ENCODE results near the gene ARIH2.
A peak's percentile ranks its signal among the peaks of the same experiment; 100 is the strongest.
"Not testable (repeated sequence)": the region's sequence is repeated elsewhere in the genome, so short reads cannot be mapped to it uniquely, and the experiment has no call there.

Gene ARIH2

DNA sequence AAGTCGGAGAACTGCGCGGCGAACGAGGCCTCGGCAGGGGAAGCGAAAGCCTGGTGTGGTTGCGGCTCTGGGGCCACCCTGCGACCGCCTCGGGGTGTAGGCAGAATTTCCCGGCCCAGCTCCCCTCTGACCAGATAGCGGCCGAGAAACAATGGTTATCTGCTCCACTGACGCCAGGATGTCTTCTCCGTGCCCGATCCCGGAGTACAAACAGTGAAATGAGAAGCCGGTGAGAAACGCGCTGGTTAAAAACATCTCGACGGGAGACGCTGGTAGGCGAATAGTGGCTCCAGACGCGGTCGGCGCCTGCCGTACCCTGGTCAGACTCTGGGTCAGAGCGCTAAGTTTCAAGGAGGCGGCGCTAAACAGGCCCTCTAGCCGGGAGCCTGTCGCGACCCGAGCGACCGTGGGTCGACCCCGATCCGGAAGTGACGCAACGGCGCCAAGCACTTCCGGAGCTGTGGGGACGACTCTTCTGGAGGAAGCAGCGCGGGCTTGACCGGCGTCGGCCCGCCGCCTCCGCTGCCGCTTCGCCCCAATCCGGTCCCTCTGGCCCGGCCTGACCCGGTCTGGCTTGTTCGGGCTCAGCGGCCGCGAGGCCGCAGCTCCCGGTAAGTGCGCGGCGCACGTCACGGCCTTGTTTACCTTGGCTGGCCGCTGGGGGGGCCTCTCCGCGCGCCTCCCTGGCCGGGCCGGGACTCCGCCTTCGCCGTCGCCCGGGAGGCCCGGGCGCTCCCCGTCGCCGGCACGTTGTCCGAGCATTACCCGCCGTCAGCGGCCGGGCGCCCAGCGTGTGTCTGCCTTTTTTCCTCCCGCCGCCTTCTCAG is at the start of gene ARIH2:
TSS of gene ARIH2 (plus strand) at position 455 of the 827 bp plus-strand sequence. CDS start 8,717 bp downstream, outside the sequence.
- DNase-seq (ENCODE audit: low read depth, low spot score): peak; percentile 72

- no peak for DNase-seq (ENCODE audit: low read depth, low spot score)
Observed at GRCh38 chr3:48877671-48878070, 41.0 kb upstream of the ARIH2 start.

GRCh38 chr3:48879307-48879993 is 39.2 kb upstream of the ARIH2 start:
- DNase-seq (ENCODE audit: low read depth, low spot score): no peak

DNA sequence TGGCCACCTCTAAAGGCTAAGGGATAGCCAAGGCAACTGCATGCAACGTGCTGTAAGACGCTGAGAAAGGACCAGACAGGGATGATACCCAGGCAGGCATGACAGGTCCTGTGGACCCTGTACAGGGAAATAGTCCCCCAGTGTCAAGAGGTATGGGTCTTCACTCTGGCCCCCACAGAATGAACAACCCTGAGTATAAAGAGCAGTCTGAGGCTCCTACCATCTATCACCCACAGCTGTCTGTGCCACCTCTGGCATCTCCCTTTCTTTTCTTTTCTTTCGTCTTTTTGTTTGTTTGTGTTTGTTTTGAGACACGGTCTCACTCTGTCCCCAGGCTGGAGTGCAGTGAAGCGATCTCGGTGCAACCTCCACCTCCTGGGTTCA is 38.7 kb upstream of the ARIH2 start:
- no peak for DNase-seq (ENCODE audit: low read depth, low spot score)

DNA sequence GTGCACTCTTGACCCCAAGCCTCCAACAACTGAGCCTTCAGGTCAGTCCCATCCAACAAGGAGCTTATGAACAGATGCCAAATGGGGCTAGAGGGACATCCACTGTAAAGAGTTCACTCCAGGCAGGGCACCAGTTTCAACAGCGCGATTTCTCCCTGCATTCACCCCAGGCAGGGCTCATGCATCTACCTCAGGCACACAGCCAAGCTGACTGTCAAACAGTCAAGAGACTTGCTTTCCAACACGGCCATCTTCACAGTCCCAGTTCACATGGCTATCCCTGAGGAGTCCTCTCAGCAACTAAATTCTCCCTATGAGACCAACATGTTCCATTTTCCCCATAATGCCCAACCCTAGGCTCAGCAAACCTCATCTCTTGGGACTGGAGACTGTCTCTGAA is 37.6 kb upstream of the ARIH2 start:
- DNase-seq (ENCODE audit: low read depth, low spot score): no peak

DNA sequence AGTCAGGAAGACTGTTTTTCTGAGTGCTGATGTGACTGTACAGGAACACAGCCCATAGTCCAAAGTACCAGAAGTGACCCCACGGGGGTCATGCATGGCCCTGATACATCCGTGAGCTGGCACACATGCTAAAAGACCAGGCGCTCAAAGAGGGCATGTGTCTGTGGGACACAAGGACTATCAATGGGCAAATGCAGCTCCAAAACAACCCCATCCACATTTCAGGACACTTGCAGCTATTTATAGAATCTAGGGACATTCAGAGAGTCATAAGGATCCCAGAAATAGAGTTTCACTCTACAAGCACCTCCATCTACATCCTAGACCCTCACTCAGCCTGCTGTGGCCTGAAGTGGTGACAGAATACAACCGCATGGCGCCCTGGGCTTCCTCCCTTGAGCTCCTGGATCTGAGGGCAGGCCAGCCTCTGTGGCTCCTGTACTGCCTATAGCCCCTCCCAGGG is 37.0 kb upstream of the ARIH2 start:
- no peak for DNase-seq (ENCODE audit: low read depth, low spot score)

GRCh38 chr3:48885753-48886152 is 32.9 kb upstream of the ARIH2 start:
- DNase-seq (ENCODE audit: low read depth, low spot score): no peak

DNA sequence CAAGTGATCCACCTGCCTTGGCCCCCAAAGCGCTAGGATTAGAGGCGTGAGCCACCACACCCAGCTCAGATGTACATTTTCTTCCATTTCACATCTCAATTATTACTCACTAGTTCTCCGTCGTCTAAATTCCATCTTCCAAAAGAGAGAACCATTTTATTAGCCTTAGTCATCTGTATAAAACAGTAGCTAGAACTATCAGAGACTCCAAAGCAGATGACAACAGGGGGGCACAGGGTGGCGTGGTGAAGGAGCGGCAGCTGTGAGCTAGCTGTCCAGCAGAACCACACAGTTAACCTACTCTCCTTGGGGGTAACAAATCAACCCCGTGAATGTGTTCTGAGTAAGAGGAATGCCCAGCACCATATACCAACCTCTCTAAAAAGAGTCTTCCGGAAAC is 27.0 kb upstream of the ARIH2 start:
- DNase-seq (ENCODE audit: low read depth, low spot score): no peak

- no peak for DNase-seq (ENCODE audit: low read depth, low spot score)
Observed at GRCh38 chr3:48894516-48894915, 24.1 kb upstream of the ARIH2 start.

DNA sequence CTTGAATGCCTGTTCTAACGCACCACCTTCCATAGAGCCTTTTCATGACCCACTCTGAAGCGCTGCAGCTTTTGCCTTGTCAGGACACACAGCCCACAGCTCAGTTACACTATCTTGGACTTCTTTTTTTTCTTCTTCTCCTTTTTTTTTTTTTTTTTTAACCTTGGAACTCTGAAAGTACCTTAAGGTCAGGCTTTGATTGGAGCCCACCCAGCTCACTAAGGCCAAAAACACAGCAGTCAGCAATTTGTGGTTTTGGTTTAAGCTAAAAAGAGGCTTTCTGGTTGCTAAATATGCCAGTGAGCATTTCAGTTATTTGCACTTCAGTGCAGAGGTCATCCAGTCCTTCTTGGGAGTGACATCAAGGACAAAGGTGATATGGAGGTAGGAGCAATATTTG is 21.7 kb upstream of the ARIH2 start:
- DNase-seq (ENCODE audit: low read depth, low spot score): no peak

DNA sequence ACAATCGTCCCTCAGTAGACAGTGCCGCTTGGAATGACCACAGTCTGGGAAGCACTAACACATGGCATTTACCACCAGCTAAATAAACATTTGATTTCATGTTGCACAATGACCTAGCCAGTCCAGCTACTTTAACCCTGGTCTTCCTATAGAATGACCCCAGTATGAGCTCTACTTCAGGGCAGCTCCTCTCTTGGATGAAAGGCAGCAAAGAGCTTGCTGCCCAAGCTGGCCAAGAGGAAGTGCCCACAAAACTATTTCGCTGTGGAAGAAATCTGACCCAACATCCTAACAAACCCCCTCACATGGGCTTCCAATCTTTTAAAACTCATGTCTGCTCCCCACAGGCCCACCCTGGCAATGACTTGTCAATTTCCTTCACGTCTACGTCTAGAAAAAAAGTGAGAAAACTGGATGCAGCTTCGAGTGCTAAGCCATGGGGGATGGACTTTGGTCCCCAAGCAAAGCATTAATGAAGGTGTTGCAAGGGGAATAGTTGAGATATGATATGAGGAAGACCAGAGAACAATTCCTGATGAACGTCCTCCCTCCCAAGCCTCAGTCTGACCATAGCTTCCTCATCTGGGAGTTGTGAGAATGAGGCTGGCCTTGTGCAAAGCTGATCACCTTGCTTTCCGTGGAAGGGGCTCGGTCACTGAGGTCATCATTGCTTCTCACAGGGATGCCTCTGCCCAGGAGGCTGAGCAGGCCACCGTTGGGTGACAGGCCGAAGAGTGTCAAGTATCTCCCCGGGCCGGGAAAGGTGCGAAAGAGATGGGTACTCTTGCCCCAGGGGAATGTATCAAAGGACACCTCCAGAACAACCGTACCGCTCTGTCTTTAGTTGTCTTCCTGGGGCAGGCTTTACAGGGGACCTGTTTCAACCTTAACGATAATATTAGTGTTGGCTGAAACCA is 20.9 kb upstream of the ARIH2 start:
- DNase-seq (ENCODE audit: low read depth, low spot score): no peak

DNA sequence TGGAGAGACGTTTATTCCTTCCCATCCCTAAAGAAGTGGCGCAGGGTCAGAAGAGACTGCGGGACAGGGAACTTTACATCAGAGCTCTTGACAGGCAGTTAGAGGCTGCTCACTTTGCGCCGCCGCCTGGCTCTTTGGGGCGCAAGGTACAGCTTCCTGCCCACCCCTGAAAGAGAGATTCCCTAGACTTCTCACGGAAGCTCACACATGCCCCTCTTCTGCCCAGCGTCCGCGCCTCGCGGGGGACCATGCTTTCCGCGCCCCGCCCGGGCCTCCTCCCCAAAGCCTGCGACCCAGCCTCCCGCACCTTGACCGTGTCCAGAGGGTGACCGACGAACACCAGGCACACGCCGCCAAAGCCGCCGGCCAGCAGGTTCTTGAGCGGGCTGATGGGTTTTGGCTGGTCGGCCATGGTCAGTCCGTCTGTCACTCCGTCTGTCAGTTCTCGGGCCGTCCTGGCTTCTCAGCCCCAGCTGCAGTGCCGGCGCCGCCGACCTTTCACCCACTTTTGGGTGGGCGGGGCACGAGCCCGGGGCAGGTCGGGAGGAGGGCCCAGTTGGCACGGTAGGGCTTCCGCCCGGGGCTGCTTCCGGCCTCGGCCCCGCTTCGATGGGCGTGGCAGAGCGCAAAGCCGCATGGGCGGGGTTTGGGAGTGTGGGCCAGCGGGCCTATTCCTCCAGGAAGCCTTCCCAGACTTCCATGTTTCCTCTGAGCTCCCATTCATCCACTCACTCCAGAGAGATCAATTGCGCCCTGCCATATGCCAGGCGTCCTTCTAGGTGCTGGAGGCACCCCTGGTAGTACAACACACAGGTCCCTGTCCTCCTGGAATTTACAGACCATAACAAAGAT is 20.0 kb upstream of the ARIH2 start, which contains the start of gene SLC25A20:
TSS of gene SLC25A20 (minus strand) at position 500 of the 852 bp plus-strand sequence. CDS start at position 412, 88 bp downstream.
- peak; percentile 75 for DNase-seq (ENCODE audit: low read depth, low spot score)

GRCh38 chr3:48899273-48899672 is 19.4 kb upstream of the ARIH2 start:
- DNase-seq (ENCODE audit: low read depth, low spot score): no peak

GRCh38 chr3:48907026-48907425 is 11.6 kb upstream of the ARIH2 start:
- not testable (repeated sequence) for DNase-seq (ENCODE audit: low read depth, low spot score)

- no peak for DNase-seq (ENCODE audit: low read depth, low spot score)
Observed at GRCh38 chr3:48915296-48915695, 3.3 kb upstream of the ARIH2 start.

GRCh38 chr3:48919215-48920138 is 835 bp downstream of the ARIH2 start:
- DNase-seq (ENCODE audit: low read depth, low spot score): no peak

- no peak for DNase-seq (ENCODE audit: low read depth, low spot score)
Observed at GRCh38 chr3:48926425-48927392, 8.1 kb downstream of the ARIH2 start.

- no peak for DNase-seq (ENCODE audit: low read depth, low spot score)
Observed at GRCh38 chr3:48927928-48928327, 9.3 kb downstream of the ARIH2 start.

GRCh38 chr3:48928679-48929078 is 10.0 kb downstream of the ARIH2 start:
- no peak for DNase-seq (ENCODE audit: low read depth, low spot score)

Measured in iPS DF 19.7 (cell line).